AG04449 (cell line): ENCODE results near the gene SUMO2.

Source experiments
- CTCF ChIA-PET: fragments of 350-600 bp; formaldehyde crosslinking; extraction: SDS; loops from one replicate; lab custom pipeline; 2021; ENCODE audit warnings: antibody characterized with exemption; lab: Yijun Ruan, JAX
- POLR2A ChIA-PET: fragments of 400-600, 350-600 bp; formaldehyde crosslinking; extraction: SDS; loops from one replicate; lab custom pipeline; 2020; ENCODE audit warnings: antibody characterized with exemption, inconsistent platforms; lab: Yijun Ruan, JAX
- DNase-seq: peaks from one replicate; pipeline ENCODE4 v3.0.0-alpha.2; 2010; ENCODE audit warnings: low read depth, low spot score
- H3K4me3 ChIP-seq: 2 replicates; pipeline ENCODE4 v1.5.1; 2011; ENCODE audit warnings: low read depth, mild to moderate bottlenecking, control low read depth, low read length
- TF ChIP-seq, protein P1 (sequence below): IDR thresholded peaks from one replicate; pipeline ENCODE4 v1.5.1; 2011; ENCODE audit warnings: mild to moderate bottlenecking, moderate library complexity, low read length, control low read depth, inconsistent platforms; ENCODE audit not compliant: insufficient read depth; ENCODE audit errors: missing control alignments

The SUMO2 gene

GRCh38 chr17:75191584-75191983, 8.8 kb upstream of the SUMO2 start:
- DNase-seq = no peak
- TF ChIP-seq, protein P1, sequence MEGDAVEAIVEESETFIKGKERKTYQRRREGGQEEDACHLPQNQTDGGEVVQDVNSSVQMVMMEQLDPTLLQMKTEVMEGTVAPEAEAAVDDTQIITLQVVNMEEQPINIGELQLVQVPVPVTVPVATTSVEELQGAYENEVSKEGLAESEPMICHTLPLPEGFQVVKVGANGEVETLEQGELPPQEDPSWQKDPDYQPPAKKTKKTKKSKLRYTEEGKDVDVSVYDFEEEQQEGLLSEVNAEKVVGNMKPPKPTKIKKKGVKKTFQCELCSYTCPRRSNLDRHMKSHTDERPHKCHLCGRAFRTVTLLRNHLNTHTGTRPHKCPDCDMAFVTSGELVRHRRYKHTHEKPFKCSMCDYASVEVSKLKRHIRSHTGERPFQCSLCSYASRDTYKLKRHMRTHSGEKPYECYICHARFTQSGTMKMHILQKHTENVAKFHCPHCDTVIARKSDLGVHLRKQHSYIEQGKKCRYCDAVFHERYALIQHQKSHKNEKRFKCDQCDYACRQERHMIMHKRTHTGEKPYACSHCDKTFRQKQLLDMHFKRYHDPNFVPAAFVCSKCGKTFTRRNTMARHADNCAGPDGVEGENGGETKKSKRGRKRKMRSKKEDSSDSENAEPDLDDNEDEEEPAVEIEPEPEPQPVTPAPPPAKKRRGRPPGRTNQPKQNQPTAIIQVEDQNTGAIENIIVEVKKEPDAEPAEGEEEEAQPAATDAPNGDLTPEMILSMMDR = no peak
- POLR2A ChIA-PET = interaction anchor here (0.7 kb wide), 1 partner anchor 37 kb away, joined by 3 read pairs; no protein-coding TSS in a partner anchor
- H3K4me3 ChIP-seq = no peak overlapping the region
- CTCF ChIA-PET = interaction anchor here (0.9 to 4.0 kb wide), 5 partner anchors 10 to 228 kb away, joined by 3 to 35 read pairs (median 5); no protein-coding TSS in a partner anchor

- ChIA-PET POLR2A (no interaction called here), CTCF (interaction anchor here (1.0 to 3.0 kb wide), 6 partner anchors 10 to 74 kb away, joined by 6 to 21 read pairs (median 8); no protein-coding TSS in a partner anchor)
- no peak for DNase-seq
- TF ChIP-seq, protein P1 = no peak
- H3K4me3 ChIP-seq = no peak overlapping the region
These were observed 5.9 kb upstream of the SUMO2 start for GRCh38 chr17:75188614-75189013.

- no peak overlapping the region for H3K4me3 ChIP-seq
- no peak for DNase-seq
- POLR2A ChIA-PET = no interaction called here
- TF ChIP-seq, protein P1 = no peak
- CTCF ChIA-PET = interaction anchor here (0.6 to 2.1 kb wide), 10 partner anchors 13 to 228 kb away, joined by 3 to 9 read pairs (median 4); partner anchors contain the start of gene NT5C
These were observed 1.5 kb upstream of the SUMO2 start for GRCh38 chr17:75183999-75184884.

GRCh38 chr17:75182319-75182568, 515 bp downstream of the SUMO2 start:
- CTCF ChIA-PET = interaction anchor here (1.4 kb wide), 1 partner anchor 8 kb away, joined by 9 read pairs; no protein-coding TSS in a partner anchor
- peak overlapping the region; percentile 93 for H3K4me3 ChIP-seq
- no peak for DNase-seq
- TF ChIP-seq, protein P1 = no peak
- POLR2A ChIA-PET = no interaction called here

DNA sequence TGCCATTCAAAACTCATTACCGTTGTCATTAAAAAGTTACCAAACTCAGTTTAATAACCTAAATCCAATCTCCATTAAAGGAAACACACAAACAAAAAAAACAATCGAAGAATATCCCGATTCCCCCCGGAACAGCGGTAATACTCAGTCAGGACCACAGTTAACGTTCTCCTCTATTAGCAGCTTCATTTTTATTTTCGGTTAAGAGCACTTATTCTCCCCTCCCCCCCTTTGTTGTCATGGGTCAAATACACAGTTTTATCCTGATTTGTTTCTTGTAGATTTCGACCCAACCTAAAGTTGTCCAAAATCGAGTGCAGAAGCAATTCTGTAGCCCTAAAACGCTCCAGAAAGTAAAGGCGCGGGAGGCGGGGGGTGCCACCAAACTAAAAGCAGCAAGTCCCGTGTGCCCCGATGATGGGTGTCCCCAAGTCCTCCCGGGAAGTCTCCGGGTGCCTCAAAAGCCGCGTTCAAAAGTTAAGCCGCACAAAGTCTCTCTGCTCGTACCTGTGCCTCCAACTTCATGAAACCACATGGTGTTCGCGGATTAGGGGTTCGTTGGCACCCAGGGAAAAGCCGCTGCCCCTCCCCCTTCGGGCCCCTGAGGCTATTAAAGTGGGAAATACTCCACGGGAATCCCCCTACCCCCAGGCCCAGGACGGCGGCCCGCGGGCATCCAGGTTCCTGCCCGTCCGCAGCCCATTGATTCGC, 996 bp downstream of the SUMO2 start:
- peak overlapping the region; percentile 93 for H3K4me3 ChIP-seq
- CTCF ChIA-PET = interaction anchor here (0.9 to 3.0 kb wide), 6 partner anchors 8 to 122 kb away, joined by 3 to 23 read pairs (median 8); no protein-coding TSS in a partner anchor
- TF ChIP-seq, protein P1 = no peak
- POLR2A ChIA-PET = no interaction called here
- no peak for DNase-seq
